ENCODE results near the gene ADIG.

DNA sequence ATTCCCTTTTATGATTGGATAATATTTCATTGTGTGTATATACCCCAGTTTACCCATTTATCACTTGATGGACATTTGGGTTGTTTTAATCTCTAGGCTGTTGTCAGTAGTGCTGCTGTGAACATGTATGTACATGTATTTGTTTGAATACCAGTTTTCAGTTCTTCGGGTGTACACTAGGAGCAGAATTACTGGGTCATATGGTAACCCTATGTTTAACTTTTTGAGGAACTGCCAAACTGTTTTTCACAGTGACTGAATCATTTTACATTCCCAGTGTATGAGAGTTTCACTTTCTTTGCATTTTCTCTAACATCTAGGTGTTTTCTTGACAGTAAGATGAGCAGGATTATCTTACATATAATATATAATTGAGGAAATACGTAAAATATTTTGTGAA is 44.7 kb upstream of the ADIG start:
- TF ChIP-seq, protein P1, sequence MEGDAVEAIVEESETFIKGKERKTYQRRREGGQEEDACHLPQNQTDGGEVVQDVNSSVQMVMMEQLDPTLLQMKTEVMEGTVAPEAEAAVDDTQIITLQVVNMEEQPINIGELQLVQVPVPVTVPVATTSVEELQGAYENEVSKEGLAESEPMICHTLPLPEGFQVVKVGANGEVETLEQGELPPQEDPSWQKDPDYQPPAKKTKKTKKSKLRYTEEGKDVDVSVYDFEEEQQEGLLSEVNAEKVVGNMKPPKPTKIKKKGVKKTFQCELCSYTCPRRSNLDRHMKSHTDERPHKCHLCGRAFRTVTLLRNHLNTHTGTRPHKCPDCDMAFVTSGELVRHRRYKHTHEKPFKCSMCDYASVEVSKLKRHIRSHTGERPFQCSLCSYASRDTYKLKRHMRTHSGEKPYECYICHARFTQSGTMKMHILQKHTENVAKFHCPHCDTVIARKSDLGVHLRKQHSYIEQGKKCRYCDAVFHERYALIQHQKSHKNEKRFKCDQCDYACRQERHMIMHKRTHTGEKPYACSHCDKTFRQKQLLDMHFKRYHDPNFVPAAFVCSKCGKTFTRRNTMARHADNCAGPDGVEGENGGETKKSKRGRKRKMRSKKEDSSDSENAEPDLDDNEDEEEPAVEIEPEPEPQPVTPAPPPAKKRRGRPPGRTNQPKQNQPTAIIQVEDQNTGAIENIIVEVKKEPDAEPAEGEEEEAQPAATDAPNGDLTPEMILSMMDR (IDR thresholded peaks at IDR 0.05) = no peak
- TF ChIP-seq POLR2A (IDR thresholded peaks at IDR 0.05) = no peak

Measured in Peyer's patch (tissue), 4 donors.